DMS53 treated with DMSO at 0.1 percent for 48 hours (cell line): Measurements from ENCODE around the gene PTBP2.
"Not testable (repeated sequence)": the region's sequence is repeated elsewhere in the genome, so short reads cannot be mapped to it uniquely, and the experiment has no call there.

Source experiments
- DNase-seq: peaks from one replicate; lab custom pipeline; 2025; ENCODE audit not compliant: unreplicated experiment; lab: John Stamatoyannopoulos, UW

The PTBP2 gene

GRCh38 chr1:96727860-96728259, 6.3 kb downstream of the PTBP2 start:
- DNase-seq, result no peak

GRCh38 chr1:96730574-96731298, 9.2 kb downstream of the PTBP2 start:
- no peak for DNase-seq

- DNase-seq, result no peak
Observed at GRCh38 chr1:96741335-96741734, 19.8 kb downstream of the PTBP2 start.

GRCh38 chr1:96746440-96747420, 25.1 kb downstream of the PTBP2 start:
- DNase-seq, result no peak

- DNase-seq, result no peak
Observed at GRCh38 chr1:96747565-96747964, 26.0 kb downstream of the PTBP2 start.

- no peak for DNase-seq
Observed at GRCh38 chr1:96748078-96748477, 26.5 kb downstream of the PTBP2 start.

GRCh38 chr1:96749618-96750017, 28.0 kb downstream of the PTBP2 start:
- DNase-seq, result no peak

GRCh38 chr1:96752394-96752793, 30.8 kb downstream of the PTBP2 start:
- no peak for DNase-seq

- DNase-seq, result no peak
Observed at GRCh38 chr1:96756789-96757188, 35.2 kb downstream of the PTBP2 start.

- not testable (repeated sequence) for DNase-seq
Observed at GRCh38 chr1:96762586-96762985, 41.0 kb downstream of the PTBP2 start.

GRCh38 chr1:96763514-96763913, 41.9 kb downstream of the PTBP2 start:
- no peak for DNase-seq

GRCh38 chr1:96764469-96764868, 42.9 kb downstream of the PTBP2 start:
- DNase-seq, result no peak

GRCh38 chr1:96771847-96772246, 50.3 kb downstream of the PTBP2 start:
- no peak for DNase-seq

GRCh38 chr1:96772349-96772748, 50.8 kb downstream of the PTBP2 start:
- no peak for DNase-seq

- no peak for DNase-seq
Observed at GRCh38 chr1:96772972-96773371, 51.4 kb downstream of the PTBP2 start.

GRCh38 chr1:96782206-96782605, 60.6 kb downstream of the PTBP2 start:
- DNase-seq, result no peak

GRCh38 chr1:96782856-96783255, 61.3 kb downstream of the PTBP2 start:
- DNase-seq, result no peak

- DNase-seq, result no peak
Observed at GRCh38 chr1:96790599-96790998, 69.0 kb downstream of the PTBP2 start.

GRCh38 chr1:96792220-96792619, 70.6 kb downstream of the PTBP2 start:
- no peak for DNase-seq

- not testable (repeated sequence) for DNase-seq
Observed at GRCh38 chr1:96801696-96802095, 80.1 kb downstream of the PTBP2 start.

- DNase-seq, result no peak
Observed at GRCh38 chr1:96804648-96805047, 83.1 kb downstream of the PTBP2 start.

- DNase-seq, result no peak
Observed at GRCh38 chr1:96808191-96808590, 86.6 kb downstream of the PTBP2 start.
